ENCODE results near the gene ABCF2.

GRCh38 chr7:151213826-151214225 is 13.2 kb downstream of the ABCF2 start:
- TF ChIP-seq CTCF (IDR thresholded peaks at IDR 0.05) (no peak), POLR2A (IDR thresholded peaks at IDR 0.05) (no peak), POLR2AphosphoS5 (IDR thresholded peaks at IDR 0.05) (no peak), EP300 (IDR thresholded peaks at IDR 0.05; ENCODE audit: low read depth) (no peak)
